ENCODE data around the gene CCT6B.

GRCh38 chr17:34909040-34909439 is 52.2 kb downstream of the CCT6B start:
- no peak for TF ChIP-seq POLR2A (IDR thresholded peaks at IDR 0.05)
- no peak for TF ChIP-seq CTCF (IDR thresholded peaks at IDR 0.05)
